ENCODE results near the gene TCEA3.

The TCEA3 gene

DNA sequence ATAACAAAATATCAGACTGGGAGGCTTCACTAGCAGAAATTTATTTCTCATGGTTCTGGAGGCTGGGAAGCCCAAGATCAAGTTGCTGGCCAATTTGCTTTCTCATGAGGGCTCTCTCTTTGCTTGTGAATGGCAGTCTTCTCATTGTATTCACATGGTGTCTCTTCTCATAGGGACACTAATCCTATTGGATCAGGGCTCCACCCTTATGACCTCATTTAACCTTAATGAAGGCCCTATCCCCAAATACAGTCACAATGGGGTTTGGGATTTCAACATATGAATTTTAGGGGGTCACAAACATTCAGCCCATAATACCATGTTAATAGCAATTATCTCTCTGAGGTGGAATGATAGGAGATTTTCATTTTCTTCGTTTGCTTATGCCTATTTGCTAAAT, 25.3 kb downstream of the TCEA3 start:
- H3K9ac ChIP-seq (ENCODE audit: low read depth, low read length): no peak overlapping the region
- H3K9me3 ChIP-seq (ENCODE audit: control insufficient read depth, insufficient read depth, low read length): peaks cover 2% of the 10 kb centered on the region; the same call in 1 of the 2 replicates
- H3K4me1 ChIP-seq (ENCODE audit: insufficient read depth, low read length): peaks cover 15% of the 10 kb centered on the region; the same call in 1 of the 2 replicates
- no peaks in the 10 kb centered on the region for H3K36me3 ChIP-seq (ENCODE audit: insufficient read depth, low read length)

- Histone ChIP-seq H3K9ac (ENCODE audit: low read depth, low read length) (no peak overlapping the region), H3K9me3 (ENCODE audit: control insufficient read depth, insufficient read depth, low read length) (peaks cover 2% of the 10 kb centered on the region; the same call in 1 of the 2 replicates), H3K4me1 (ENCODE audit: insufficient read depth, low read length) (peaks cover 8% of the 10 kb centered on the region; the same call in 1 of the 2 replicates), H3K36me3 (ENCODE audit: insufficient read depth, low read length) (no peaks in the 10 kb centered on the region)
Measured at GRCh38 chr1:23397908-23398307, 26.6 kb downstream of the TCEA3 start.

GRCh38 chr1:23396380-23396779, 28.2 kb downstream of the TCEA3 start:
- no peaks in the 10 kb centered on the region for H3K36me3 ChIP-seq (ENCODE audit: insufficient read depth, low read length)

GRCh38 chr1:23395849-23396248, 28.7 kb downstream of the TCEA3 start:
- Histone ChIP-seq H3K9ac (ENCODE audit: low read depth, low read length) (no peak overlapping the region), H3K4me1 (ENCODE audit: insufficient read depth, low read length) (peaks cover 5% of the 10 kb centered on the region; the same call in 1 of the 2 replicates), H3K9me3 (ENCODE audit: control insufficient read depth, insufficient read depth, low read length) (peaks cover 2% of the 10 kb centered on the region; the same call in 1 of the 2 replicates), H3K36me3 (ENCODE audit: insufficient read depth, low read length) (no peaks in the 10 kb centered on the region)

More at GRCh38 chr1:23396380-23396779, 28.2 kb downstream of the TCEA3 start:
- peaks cover 5% of the 10 kb centered on the region; the same call in 1 of the 2 replicates for H3K4me1 ChIP-seq (ENCODE audit: insufficient read depth, low read length)
- peaks cover 2% of the 10 kb centered on the region; the same call in 1 of the 2 replicates for H3K9me3 ChIP-seq (ENCODE audit: control insufficient read depth, insufficient read depth, low read length)
- no peak overlapping the region for H3K9ac ChIP-seq (ENCODE audit: low read depth, low read length)

DNA sequence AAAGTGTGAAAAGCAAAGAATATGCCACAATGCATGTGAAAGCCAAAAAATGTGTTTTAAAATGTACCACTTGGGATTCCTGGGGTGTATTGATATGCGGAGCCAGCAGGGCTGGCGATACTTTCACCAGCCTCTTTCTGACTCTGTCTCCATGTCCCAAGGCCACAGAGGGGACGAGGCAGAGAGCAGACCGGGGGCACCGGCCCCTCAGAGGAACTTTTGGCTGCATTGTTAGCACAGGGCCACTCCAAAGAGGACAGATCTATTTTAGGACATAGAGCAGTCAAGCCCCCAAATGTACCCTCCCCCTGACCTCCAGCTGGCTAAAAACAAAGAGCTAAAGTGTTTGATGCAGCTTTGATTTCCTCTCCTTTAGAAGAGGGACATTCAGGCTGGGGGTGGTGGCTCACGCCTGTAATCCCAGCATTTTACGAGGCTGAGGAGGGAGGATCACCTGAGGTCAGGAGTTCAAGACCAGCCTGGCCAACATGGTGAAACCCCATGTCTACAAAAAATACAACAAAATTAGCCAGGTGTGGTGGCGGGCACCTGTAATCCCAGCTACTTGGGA, 29.3 kb downstream of the TCEA3 start:
- H3K4me1 ChIP-seq (ENCODE audit: insufficient read depth, low read length): peaks cover 5% of the 10 kb centered on the region; the same call in 1 of the 2 replicates
- no peak overlapping the region for H3K9ac ChIP-seq (ENCODE audit: low read depth, low read length)
- peaks cover 2% of the 10 kb centered on the region; the same call in 1 of the 2 replicates for H3K9me3 ChIP-seq (ENCODE audit: control insufficient read depth, insufficient read depth, low read length)
- no peaks in the 10 kb centered on the region for H3K36me3 ChIP-seq (ENCODE audit: insufficient read depth, low read length)

- Histone ChIP-seq H3K4me1 (ENCODE audit: insufficient read depth, low read length) (peaks cover 5% of the 10 kb centered on the region; the same call in 1 of the 2 replicates), H3K9me3 (ENCODE audit: control insufficient read depth, insufficient read depth, low read length) (peaks cover 2% of the 10 kb centered on the region; the same call in 1 of the 2 replicates), H3K36me3 (ENCODE audit: insufficient read depth, low read length) (no peaks in the 10 kb centered on the region), H3K9ac (ENCODE audit: low read depth, low read length) (no peak overlapping the region)
Measured at GRCh38 chr1:23394684-23395083, 29.9 kb downstream of the TCEA3 start.

GRCh38 chr1:23394181-23394580, 30.4 kb downstream of the TCEA3 start:
- H3K9ac ChIP-seq (ENCODE audit: low read depth, low read length): no peak overlapping the region
- H3K9me3 ChIP-seq (ENCODE audit: control insufficient read depth, insufficient read depth, low read length): peaks cover 2% of the 10 kb centered on the region; the same call in 1 of the 2 replicates

DNA sequence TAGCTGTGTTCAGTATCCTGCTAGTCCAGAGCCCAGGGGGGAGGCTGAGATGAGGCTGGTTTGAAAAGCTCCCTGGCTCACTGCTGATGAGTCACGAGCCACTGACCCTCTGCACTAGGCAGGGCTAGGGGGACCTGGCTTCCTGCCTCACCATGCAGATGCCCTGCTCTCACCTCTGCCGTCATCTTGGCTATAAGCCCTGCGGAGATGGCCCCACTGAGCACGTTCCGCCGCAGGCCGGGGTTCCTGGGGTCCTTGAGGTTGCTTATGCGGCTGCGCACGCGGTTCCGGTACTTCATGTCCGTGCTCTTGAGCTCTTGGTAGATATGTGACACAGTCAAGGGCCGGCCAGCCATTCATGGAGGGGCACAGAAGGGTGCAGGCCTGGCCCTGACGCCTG, 30.8 kb downstream of the TCEA3 start:
- Histone ChIP-seq H3K9ac (ENCODE audit: low read depth, low read length) (no peak overlapping the region), H3K36me3 (ENCODE audit: insufficient read depth, low read length) (no peaks in the 10 kb centered on the region), H3K4me1 (ENCODE audit: insufficient read depth, low read length) (peaks cover 5% of the 10 kb centered on the region; the same call in 1 of the 2 replicates), H3K9me3 (ENCODE audit: control insufficient read depth, insufficient read depth, low read length) (peaks cover 2% of the 10 kb centered on the region; the same call in 1 of the 2 replicates)

More at GRCh38 chr1:23394181-23394580, 30.4 kb downstream of the TCEA3 start:
- peaks cover 5% of the 10 kb centered on the region; the same call in 1 of the 2 replicates for H3K4me1 ChIP-seq (ENCODE audit: insufficient read depth, low read length)
- H3K36me3 ChIP-seq (ENCODE audit: insufficient read depth, low read length): no peaks in the 10 kb centered on the region

GRCh38 chr1:23392125-23392855, 32.3 kb downstream of the TCEA3 start:
- no peaks in the 10 kb centered on the region for H3K36me3 ChIP-seq (ENCODE audit: insufficient read depth, low read length)
- H3K4me1 ChIP-seq (ENCODE audit: insufficient read depth, low read length): peaks cover 5% of the 10 kb centered on the region; the same call in 1 of the 2 replicates
- no peak overlapping the region for H3K9ac ChIP-seq (ENCODE audit: low read depth, low read length)
- peaks cover 2% of the 10 kb centered on the region; the same call in 1 of the 2 replicates for H3K9me3 ChIP-seq (ENCODE audit: control insufficient read depth, insufficient read depth, low read length)

GRCh38 chr1:23389837-23390321, 34.7 kb downstream of the TCEA3 start:
- Histone ChIP-seq H3K9me3 (ENCODE audit: control insufficient read depth, insufficient read depth, low read length) (no peaks in the 10 kb centered on the region), H3K4me1 (ENCODE audit: insufficient read depth, low read length) (no peaks in the 10 kb centered on the region), H3K36me3 (ENCODE audit: insufficient read depth, low read length) (no peaks in the 10 kb centered on the region), H3K9ac (ENCODE audit: low read depth, low read length) (no peak overlapping the region)

DNA sequence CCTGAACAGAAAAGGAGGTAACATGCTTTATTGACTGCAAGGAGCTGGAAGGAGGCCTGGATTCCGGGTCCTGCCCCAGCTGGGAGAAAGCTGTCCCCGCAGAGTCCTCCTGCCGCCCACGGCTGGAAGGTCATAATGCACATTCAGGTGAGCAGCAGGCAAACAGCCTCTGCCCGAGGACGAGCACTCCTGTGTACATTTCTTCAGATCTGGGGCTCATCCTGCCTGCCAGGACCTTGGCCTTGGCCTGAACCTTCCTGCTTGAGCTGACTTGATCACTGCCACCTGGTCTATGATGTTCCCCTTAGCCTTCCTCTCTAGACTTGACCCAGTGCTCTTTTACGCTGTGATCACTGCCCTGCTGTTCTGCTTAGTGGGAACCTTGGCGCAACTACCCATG, 37.1 kb downstream of the TCEA3 start:
- no peaks in the 10 kb centered on the region for H3K9me3 ChIP-seq (ENCODE audit: control insufficient read depth, insufficient read depth, low read length)
- H3K9ac ChIP-seq (ENCODE audit: low read depth, low read length): no peak overlapping the region
- H3K36me3 ChIP-seq (ENCODE audit: insufficient read depth, low read length): no peaks in the 10 kb centered on the region
- no peaks in the 10 kb centered on the region for H3K4me1 ChIP-seq (ENCODE audit: insufficient read depth, low read length)

GRCh38 chr1:23385119-23385621, 39.4 kb downstream of the TCEA3 start:
- H3K36me3 ChIP-seq (ENCODE audit: insufficient read depth, low read length): no peaks in the 10 kb centered on the region
- no peaks in the 10 kb centered on the region for H3K9me3 ChIP-seq (ENCODE audit: control insufficient read depth, insufficient read depth, low read length)
- no peaks in the 10 kb centered on the region for H3K4me1 ChIP-seq (ENCODE audit: insufficient read depth, low read length)
- H3K9ac ChIP-seq (ENCODE audit: low read depth, low read length): no peak overlapping the region

DNA sequence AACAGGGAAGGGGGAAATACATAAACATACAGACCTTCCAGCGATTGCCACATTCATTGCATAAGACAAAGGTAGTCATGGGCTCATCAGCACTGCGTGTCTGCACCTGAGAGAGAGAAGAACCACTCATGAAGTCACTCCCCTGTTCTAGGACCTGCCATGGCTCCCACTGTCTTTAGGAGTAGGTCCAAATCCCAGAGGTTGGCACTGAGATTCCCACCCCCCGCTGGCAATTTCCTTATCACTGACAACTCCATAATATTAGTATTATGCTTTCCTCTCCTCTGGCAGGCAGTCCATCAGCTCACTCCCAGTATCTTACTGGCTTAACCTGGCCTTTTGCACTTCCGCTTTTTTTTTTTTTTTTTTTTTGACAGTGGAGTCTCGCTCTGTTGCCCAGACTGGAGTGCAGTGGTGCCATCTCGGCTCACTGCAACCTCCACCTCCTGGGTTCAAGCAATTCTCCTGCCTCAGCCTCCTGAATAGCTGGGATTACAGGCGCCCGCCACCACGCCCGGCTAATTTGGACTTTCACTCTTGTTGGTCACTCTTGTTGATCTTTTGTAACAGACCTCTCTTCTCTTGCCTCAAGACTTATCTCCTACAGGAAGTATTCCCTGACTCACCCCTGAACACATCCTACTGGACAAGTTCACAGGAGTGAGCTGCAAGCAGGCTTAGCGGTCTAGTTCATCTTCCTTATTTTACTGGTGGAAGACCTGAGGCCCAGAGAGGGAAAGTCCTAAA, 40.1 kb downstream of the TCEA3 start:
- no peaks in the 10 kb centered on the region for H3K9me3 ChIP-seq (ENCODE audit: control insufficient read depth, insufficient read depth, low read length)
- H3K36me3 ChIP-seq (ENCODE audit: insufficient read depth, low read length): no peaks in the 10 kb centered on the region
- no peak overlapping the region for H3K9ac ChIP-seq (ENCODE audit: low read depth, low read length)
- H3K4me1 ChIP-seq (ENCODE audit: insufficient read depth, low read length): no peaks in the 10 kb centered on the region
